ENCODE results near the gene HTD2.
A peak's percentile ranks its signal among the peaks of the same experiment; 100 is the strongest.
"Not testable (repeated sequence)": the region's sequence is repeated elsewhere in the genome, so short reads cannot be mapped to it uniquely, and the experiment has no call there.

The HTD2 gene

GRCh38 chr3:58335652-58335947 is 29.3 kb downstream of the HTD2 start:
- no peaks in the 10 kb centered on the region for H3K36me3 ChIP-seq (ENCODE audit: control insufficient read depth in 1 of 2, insufficient read depth in 2 of 2, low read length in 2 of 2)
- no peaks in the 10 kb centered on the region for H3K27me3 ChIP-seq (ENCODE audit: low read depth, low read length)
- peak overlapping the region in 1 of 2 donors; percentile 27 for H3K4me3 ChIP-seq (ENCODE audit: low read depth in 1 of 2, low read length in 2 of 2)
- peaks cover 6 to 24% of the 10 kb centered on the region in 2 donors for H3K4me1 ChIP-seq (ENCODE audit: control insufficient read depth in 1 of 2, insufficient read depth in 2 of 2, low read length in 2 of 2)
- H3K9me3 ChIP-seq (ENCODE audit: control insufficient read depth in 1 of 2, low read length in 2 of 2) = no peaks in the 10 kb centered on the region
- H3K27ac ChIP-seq (ENCODE audit: low read length) = peak overlapping the region; percentile 53

GRCh38 chr3:58336135-58336882 is 30.0 kb downstream of the HTD2 start:
- H3K4me1 ChIP-seq (ENCODE audit: control insufficient read depth in 1 of 2, insufficient read depth in 2 of 2, low read length in 2 of 2) = peaks cover 6 to 24% of the 10 kb centered on the region in 2 donors
- no peaks in the 10 kb centered on the region for H3K27me3 ChIP-seq (ENCODE audit: low read depth, low read length)
- H3K36me3 ChIP-seq (ENCODE audit: control insufficient read depth in 1 of 2, insufficient read depth in 2 of 2, low read length in 2 of 2) = no peaks in the 10 kb centered on the region
- H3K9me3 ChIP-seq (ENCODE audit: control insufficient read depth in 1 of 2, low read length in 2 of 2) = no peaks in the 10 kb centered on the region
- H3K27ac ChIP-seq (ENCODE audit: low read length) = no peak overlapping the region
- H3K4me3 ChIP-seq (ENCODE audit: low read depth in 1 of 2, low read length in 2 of 2) = no peak overlapping the region

GRCh38 chr3:58337190-58337589 is 30.9 kb downstream of the HTD2 start:
- no peaks in the 10 kb centered on the region for H3K27me3 ChIP-seq (ENCODE audit: low read depth, low read length)
- H3K4me3 ChIP-seq (ENCODE audit: low read depth in 1 of 2, low read length in 2 of 2) = no peak overlapping the region
- H3K36me3 ChIP-seq (ENCODE audit: control insufficient read depth in 1 of 2, insufficient read depth in 2 of 2, low read length in 2 of 2) = no peaks in the 10 kb centered on the region
- peaks cover 6 to 19% of the 10 kb centered on the region in 2 donors for H3K4me1 ChIP-seq (ENCODE audit: control insufficient read depth in 1 of 2, insufficient read depth in 2 of 2, low read length in 2 of 2)
- no peaks in the 10 kb centered on the region for H3K9me3 ChIP-seq (ENCODE audit: control insufficient read depth in 1 of 2, low read length in 2 of 2)
- H3K27ac ChIP-seq (ENCODE audit: low read length) = no peak overlapping the region

- H3K27ac ChIP-seq (ENCODE audit: low read length); H3K27me3 ChIP-seq (ENCODE audit: low read depth, low read length); H3K36me3 ChIP-seq (ENCODE audit: control insufficient read depth in 1 of 2, insufficient read depth in 2 of 2, low read length in 2 of 2); H3K4me3 ChIP-seq (ENCODE audit: low read depth in 1 of 2, low read length in 2 of 2); H3K9me3 ChIP-seq (ENCODE audit: control insufficient read depth in 1 of 2, low read length in 2 of 2): not testable (repeated sequence)
- H3K4me1 ChIP-seq (ENCODE audit: control insufficient read depth in 1 of 2, insufficient read depth in 2 of 2, low read length in 2 of 2) = peaks cover 5 to 13% of the 10 kb centered on the region in 2 donors
Measured at GRCh38 chr3:58339146-58339545, 32.8 kb downstream of the HTD2 start.

- peaks cover 0 to 8% of the 10 kb centered on the region in 2 donors for H3K4me1 ChIP-seq (ENCODE audit: control insufficient read depth in 1 of 2, insufficient read depth in 2 of 2, low read length in 2 of 2)
- H3K27ac ChIP-seq (ENCODE audit: low read length) = no peak overlapping the region
- no peak overlapping the region for H3K4me3 ChIP-seq (ENCODE audit: low read depth in 1 of 2, low read length in 2 of 2)
- H3K27me3 ChIP-seq (ENCODE audit: low read depth, low read length) = no peaks in the 10 kb centered on the region
- no peaks in the 10 kb centered on the region for H3K36me3 ChIP-seq (ENCODE audit: control insufficient read depth in 1 of 2, insufficient read depth in 2 of 2, low read length in 2 of 2)
- H3K9me3 ChIP-seq (ENCODE audit: control insufficient read depth in 1 of 2, low read length in 2 of 2) = no peaks in the 10 kb centered on the region
Measured at GRCh38 chr3:58340594-58341244, 34.4 kb downstream of the HTD2 start.

- Histone ChIP-seq H3K4me1 (ENCODE audit: control insufficient read depth in 1 of 2, insufficient read depth in 2 of 2, low read length in 2 of 2) (peaks cover 0 to 10% of the 10 kb centered on the region in 2 donors), H3K36me3 (ENCODE audit: control insufficient read depth in 1 of 2, insufficient read depth in 2 of 2, low read length in 2 of 2) (no peaks in the 10 kb centered on the region), H3K27ac (ENCODE audit: low read length) (no peak overlapping the region), H3K27me3 (ENCODE audit: low read depth, low read length) (no peaks in the 10 kb centered on the region), H3K4me3 (ENCODE audit: low read depth in 1 of 2, low read length in 2 of 2) (no peak overlapping the region), H3K9me3 (ENCODE audit: control insufficient read depth in 1 of 2, low read length in 2 of 2) (no peaks in the 10 kb centered on the region)
Measured at GRCh38 chr3:58341376-58341775, 35.1 kb downstream of the HTD2 start.

GRCh38 chr3:58342676-58343075 is 36.4 kb downstream of the HTD2 start:
- H3K9me3 ChIP-seq (ENCODE audit: control insufficient read depth in 1 of 2, low read length in 2 of 2) = no peaks in the 10 kb centered on the region
- no peaks in the 10 kb centered on the region for H3K36me3 ChIP-seq (ENCODE audit: control insufficient read depth in 1 of 2, insufficient read depth in 2 of 2, low read length in 2 of 2)
- H3K27ac ChIP-seq (ENCODE audit: low read length) = no peak overlapping the region
- H3K27me3 ChIP-seq (ENCODE audit: low read depth, low read length) = no peaks in the 10 kb centered on the region
- no peak overlapping the region for H3K4me3 ChIP-seq (ENCODE audit: low read depth in 1 of 2, low read length in 2 of 2)
- H3K4me1 ChIP-seq (ENCODE audit: control insufficient read depth in 1 of 2, insufficient read depth in 2 of 2, low read length in 2 of 2) = peaks cover 0 to 14% of the 10 kb centered on the region in 2 donors

GRCh38 chr3:58345457-58345856 is 39.1 kb downstream of the HTD2 start:
- H3K4me3 ChIP-seq (ENCODE audit: low read depth in 1 of 2, low read length in 2 of 2) = no peak overlapping the region
- no peaks in the 10 kb centered on the region for H3K27me3 ChIP-seq (ENCODE audit: low read depth, low read length)
- no peaks in the 10 kb centered on the region for H3K36me3 ChIP-seq (ENCODE audit: control insufficient read depth in 1 of 2, insufficient read depth in 2 of 2, low read length in 2 of 2)
- H3K9me3 ChIP-seq (ENCODE audit: control insufficient read depth in 1 of 2, low read length in 2 of 2) = no peaks in the 10 kb centered on the region
- H3K4me1 ChIP-seq (ENCODE audit: control insufficient read depth in 1 of 2, insufficient read depth in 2 of 2, low read length in 2 of 2) = peaks cover under 1 to 14% of the 10 kb centered on the region in 2 donors
- no peak overlapping the region for H3K27ac ChIP-seq (ENCODE audit: low read length)

- Histone ChIP-seq H3K27ac (ENCODE audit: low read length) (no peak overlapping the region), H3K4me3 (ENCODE audit: low read depth in 1 of 2, low read length in 2 of 2) (no peak overlapping the region)
Measured at GRCh38 chr3:58346368-58346767, 40.0 kb downstream of the HTD2 start.

GRCh38 chr3:58347984-58348383 is 41.7 kb downstream of the HTD2 start:
- no peak overlapping the region for H3K27ac ChIP-seq (ENCODE audit: low read length)
- H3K4me3 ChIP-seq (ENCODE audit: low read depth in 1 of 2, low read length in 2 of 2) = no peak overlapping the region
- H3K4me1 ChIP-seq (ENCODE audit: control insufficient read depth in 1 of 2, insufficient read depth in 2 of 2, low read length in 2 of 2) = peaks cover 6 to 19% of the 10 kb centered on the region in 2 donors
- no peaks in the 10 kb centered on the region for H3K36me3 ChIP-seq (ENCODE audit: control insufficient read depth in 1 of 2, insufficient read depth in 2 of 2, low read length in 2 of 2)
- H3K27me3 ChIP-seq (ENCODE audit: low read depth, low read length) = no peaks in the 10 kb centered on the region
- no peaks in the 10 kb centered on the region for H3K9me3 ChIP-seq (ENCODE audit: control insufficient read depth in 1 of 2, low read length in 2 of 2)

More at GRCh38 chr3:58346368-58346767, 40.0 kb downstream of the HTD2 start:
- Histone ChIP-seq H3K4me1 (ENCODE audit: control insufficient read depth in 1 of 2, insufficient read depth in 2 of 2, low read length in 2 of 2) (peaks cover 6 to 14% of the 10 kb centered on the region in 2 donors), H3K27me3 (ENCODE audit: low read depth, low read length) (no peaks in the 10 kb centered on the region), H3K9me3 (ENCODE audit: control insufficient read depth in 1 of 2, low read length in 2 of 2) (no peaks in the 10 kb centered on the region), H3K36me3 (ENCODE audit: control insufficient read depth in 1 of 2, insufficient read depth in 2 of 2, low read length in 2 of 2) (no peaks in the 10 kb centered on the region)

- no peak overlapping the region for H3K27ac ChIP-seq (ENCODE audit: low read length)
- no peaks in the 10 kb centered on the region for H3K27me3 ChIP-seq (ENCODE audit: low read depth, low read length)
- no peaks in the 10 kb centered on the region for H3K9me3 ChIP-seq (ENCODE audit: control insufficient read depth in 1 of 2, low read length in 2 of 2)
- no peaks in the 10 kb centered on the region for H3K36me3 ChIP-seq (ENCODE audit: control insufficient read depth in 1 of 2, insufficient read depth in 2 of 2, low read length in 2 of 2)
- peaks cover 6 to 15% of the 10 kb centered on the region in 2 donors for H3K4me1 ChIP-seq (ENCODE audit: control insufficient read depth in 1 of 2, insufficient read depth in 2 of 2, low read length in 2 of 2)
- no peak overlapping the region for H3K4me3 ChIP-seq (ENCODE audit: low read depth in 1 of 2, low read length in 2 of 2)
Measured at GRCh38 chr3:58349792-58350626, 43.7 kb downstream of the HTD2 start.
